ENCODE results near the gene VPS54. TPM values are rescaled to one million over a fixed set of nuclear protein-coding genes. Genes with fewer than 3 reads are reported as not detected.

Gene VPS54
- total RNA-seq (2021), result 19.1 and 20.6 TPM in 2 replicates
- percentile 85 among the genes with signal in this experiment for Bru-seq, nascent RNA
- BruChase-seq, experiment 1, labeled RNA remaining after a 2-hour chase, result percentile 79 among the genes with signal in this experiment
- percentile 69 among the genes with signal in this experiment for BruChase-seq, experiment 2, labeled RNA remaining after a 6-hour chase
- long read RNA-seq, full-length matches to known transcripts, result 18 of 35 reads
- long read RNA-seq, partial matches to known transcripts, result 9 of 35 reads
- long read RNA-seq, other reads (novel, unspliced or antisense), result 8 of 35 reads

GRCh38 chr2:64019083-64019974, at the start of gene VPS54:
VPS54 (minus strand) TSS chr2:64019428; CDS start chr2:63983999, 35,429 bp downstream.
- TF ChIP-seq CTCF (conservative IDR thresholded peaks at IDR 0.05; ENCODE audit: low read depth, low read length) (0 out of 2 replicates have a peak, but pooled peaks have one; percentile 10), EZH2 (IDR thresholded peaks at IDR 0.05; ENCODE audit: borderline replicate concordance, low read depth, low read length, poor library complexity, severe bottlenecking) (no peak)
- H3K36me3 ChIP-seq (ENCODE audit: insufficient read depth, low read length, poor library complexity, severe bottlenecking), result no peaks in the 10 kb centered on the region

GRCh38 chr2:64067326-64067725, 48.1 kb upstream of the VPS54 start:
- no peak for DNase-seq (ENCODE audit: low spot score)
- ChIA-PET POLR2A (ENCODE audit: low non-redundant PET) (no interaction called here), CTCF (no interaction called here)
- intact Hi-C loops (cut with micrococcal nuclease; ENCODE audit: unreplicated experiment), result no loop called here
- peaks cover 9% of the 10 kb centered on the region for H3K4me1 ChIP-seq (ENCODE audit: insufficient read depth, low read length, poor library complexity, severe bottlenecking)
- H3K4me3 ChIP-seq (ENCODE audit: low read depth, low read length, poor library complexity, severe bottlenecking), result no peak overlapping the region
- TF ChIP-seq EZH2 (IDR thresholded peaks at IDR 0.05; ENCODE audit: borderline replicate concordance, low read depth, low read length, poor library complexity, severe bottlenecking) (no peak), CTCF (conservative IDR thresholded peaks at IDR 0.05; ENCODE audit: low read depth, low read length) (no peak)
- BruUV-seq (replicated peaks), result no TSS peak
- no peaks in the 10 kb centered on the region for H3K9me3 ChIP-seq (ENCODE audit: low read depth, low read length, poor library complexity, severe bottlenecking)
- H3K27ac ChIP-seq (ENCODE audit: low read depth, low read length, poor library complexity, severe bottlenecking), result no peak overlapping the region
- H3K36me3 ChIP-seq (ENCODE audit: insufficient read depth, low read length, poor library complexity, severe bottlenecking), result no peaks in the 10 kb centered on the region
- H3K27me3 ChIP-seq (replicated peaks; ENCODE audit: insufficient read depth, low read depth, low read length, poor library complexity), result no peaks in the 10 kb centered on the region

More at GRCh38 chr2:64019083-64019974, at the start of gene VPS54:
- intact Hi-C loops (cut with micrococcal nuclease; ENCODE audit: unreplicated experiment), result no loop called here
- peaks cover 14% of the 10 kb centered on the region for H3K4me1 ChIP-seq (ENCODE audit: insufficient read depth, low read length, poor library complexity, severe bottlenecking)
- peak within 1 kb of the TSS; percentile 85 for H3K27ac ChIP-seq (ENCODE audit: low read depth, low read length, poor library complexity, severe bottlenecking)
- DNase-seq (ENCODE audit: low spot score), result peak; percentile 72
- ChIA-PET CTCF (interaction anchor here (0.6 kb wide), 1 partner anchor 399 kb away, joined by 4 read pairs; no protein-coding TSS in a partner anchor), POLR2A (ENCODE audit: low non-redundant PET) (no interaction called here)
- no peaks in the 10 kb centered on the region for H3K27me3 ChIP-seq (replicated peaks; ENCODE audit: insufficient read depth, low read depth, low read length, poor library complexity)
- no TSS peak for BruUV-seq (replicated peaks)
- peak within 1 kb of the TSS; percentile 64 for H3K4me3 ChIP-seq (ENCODE audit: low read depth, low read length, poor library complexity, severe bottlenecking)
- H3K9me3 ChIP-seq (ENCODE audit: low read depth, low read length, poor library complexity, severe bottlenecking), result no peaks in the 10 kb centered on the region

- Histone ChIP-seq H3K9me3 (ENCODE audit: low read depth, low read length, poor library complexity, severe bottlenecking) (no peaks in the 10 kb centered on the region), H3K4me1 (ENCODE audit: insufficient read depth, low read length, poor library complexity, severe bottlenecking) (peaks cover 9% of the 10 kb centered on the region), H3K4me3 (ENCODE audit: low read depth, low read length, poor library complexity, severe bottlenecking) (no peak overlapping the region), H3K27ac (ENCODE audit: low read depth, low read length, poor library complexity, severe bottlenecking) (peak overlapping the region; percentile 20), H3K36me3 (ENCODE audit: insufficient read depth, low read length, poor library complexity, severe bottlenecking) (no peaks in the 10 kb centered on the region), H3K27me3 (replicated peaks; ENCODE audit: insufficient read depth, low read depth, low read length, poor library complexity) (no peaks in the 10 kb centered on the region)
- POLR2A ChIA-PET (ENCODE audit: low non-redundant PET), result no interaction called here
- no peak for DNase-seq (ENCODE audit: low spot score)
- TF ChIP-seq CTCF (conservative IDR thresholded peaks at IDR 0.05; ENCODE audit: low read depth, low read length) (no peak), EZH2 (IDR thresholded peaks at IDR 0.05; ENCODE audit: borderline replicate concordance, low read depth, low read length, poor library complexity, severe bottlenecking) (no peak)
- BruUV-seq (replicated peaks), result no TSS peak
- intact Hi-C loops (cut with micrococcal nuclease; ENCODE audit: unreplicated experiment), result no loop called here
- CTCF ChIA-PET, result no interaction called here
Observed at GRCh38 chr2:64065516-64065915, 46.3 kb upstream of the VPS54 start.
